Activated CD4-positive, CD25-positive, alpha-beta regulatory T cell treated with anti-CD3 and anti-CD28 coated beads, Interleukin-2, amount 50 U/mL, for 72 hours (primary cell): ENCODE data around the gene STAB1.

Experiments
- DNase-seq: peaks from one replicate; pipeline ENCODE4 v3.0.0; 2021

The STAB1 gene

GRCh38 chr3:52463416-52463815, 31.7 kb upstream of the STAB1 start:
- DNase-seq = no peak

GRCh38 chr3:52468336-52468735, 26.8 kb upstream of the STAB1 start:
- DNase-seq = no peak

GRCh38 chr3:52469001-52469400, 26.1 kb upstream of the STAB1 start:
- no peak for DNase-seq

- no peak for DNase-seq
Observed at GRCh38 chr3:52470920-52471319, 24.2 kb upstream of the STAB1 start.

- DNase-seq = no peak
Observed at GRCh38 chr3:52471371-52472238, 23.5 kb upstream of the STAB1 start.

GRCh38 chr3:52472239-52473000, 22.7 kb upstream of the STAB1 start:
- no peak for DNase-seq

GRCh38 chr3:52473026-52473425, 22.1 kb upstream of the STAB1 start:
- DNase-seq = no peak

GRCh38 chr3:52477076-52477795, 17.9 kb upstream of the STAB1 start:
- no peak for DNase-seq

GRCh38 chr3:52477796-52478095, 17.4 kb upstream of the STAB1 start:
- DNase-seq = no peak

GRCh38 chr3:52479037-52479876, 15.9 kb upstream of the STAB1 start:
- DNase-seq = no peak

- DNase-seq = no peak
Observed at GRCh38 chr3:52479877-52480575, 15.1 kb upstream of the STAB1 start.

- no peak for DNase-seq
Observed at GRCh38 chr3:52480768-52481715, 14.1 kb upstream of the STAB1 start.

GRCh38 chr3:52481819-52482521, 13.2 kb upstream of the STAB1 start:
- DNase-seq = no peak

- DNase-seq = no peak
Observed at GRCh38 chr3:52483081-52483480, 12.1 kb upstream of the STAB1 start.

GRCh38 chr3:52483577-52484381, 11.4 kb upstream of the STAB1 start:
- no peak for DNase-seq

- no peak for DNase-seq
Observed at GRCh38 chr3:52484680-52485461, 10.3 kb upstream of the STAB1 start.

GRCh38 chr3:52487050-52487787, 7.9 kb upstream of the STAB1 start:
- no peak for DNase-seq
